Measurements from ENCODE around the gene KCNS1.

Gene KCNS1

GRCh38 chr20:45115386-45115774, 14.5 kb upstream of the KCNS1 start:
- DNase-seq (ENCODE audit: extremely low spot score), result no peak
- ChIA-PET CTCF (interaction anchor here (1.0 kb wide), 1 partner anchor 24 kb away, joined by 3 read pairs; no protein-coding TSS in a partner anchor), POLR2A (no interaction called here)
- TF ChIP-seq FOXA1 (IDR thresholded peaks at IDR 0.05), result no peak
- TF ChIP-seq CTBP1 (IDR thresholded peaks at IDR 0.05; ENCODE audit: borderline replicate concordance), result no peak
- TF ChIP-seq HDGF (IDR thresholded peaks at IDR 0.05; ENCODE audit: borderline replicate concordance), result no peak
- no peak for TF ChIP-seq FOXK2 (IDR thresholded peaks at IDR 0.05)
- TF ChIP-seq LEF1 (IDR thresholded peaks at IDR 0.05; ENCODE audit: borderline replicate concordance), result no peak
- no peak for TF ChIP-seq SUZ12 (IDR thresholded peaks at IDR 0.05)
- TF ChIP-seq ARNT (IDR thresholded peaks at IDR 0.05), result no peak
- TF ChIP-seq NFRKB (IDR thresholded peaks at IDR 0.05), result no peak
- no peak for TF ChIP-seq BHLHE40 (IDR thresholded peaks at IDR 0.05; ENCODE audit: borderline replicate concordance)
- TF ChIP-seq TARDBP (IDR thresholded peaks at IDR 0.05), result no peak
- TF ChIP-seq SP1 (IDR thresholded peaks at IDR 0.05), result no peak
- no peak for TF ChIP-seq ELF4 (IDR thresholded peaks at IDR 0.05)
- no peak for TF ChIP-seq L3MBTL2 (conservative IDR thresholded peaks at IDR 0.05)
- no peak for TF ChIP-seq ZNF384 (IDR thresholded peaks at IDR 0.05)
- TF ChIP-seq FOXM1 (IDR thresholded peaks at IDR 0.05; ENCODE audit: borderline replicate concordance), result no peak
- TF ChIP-seq PKNOX1 (IDR thresholded peaks at IDR 0.05), result no peak

GRCh38 chr20:45114465-45115385, 13.8 kb upstream of the KCNS1 start, which contains the start of gene WFDC5:
TSS of gene WFDC5 (minus strand) at chr20:45115174. CDS start at chr20:45115083, 91 bp downstream.
- DNase-seq (ENCODE audit: extremely low spot score), result no peak
- ChIA-PET CTCF (interaction anchor here (1.0 kb wide), 1 partner anchor 25 kb away, joined by 3 read pairs; no protein-coding TSS in a partner anchor), POLR2A (no interaction called here)
- TF ChIP-seq FOXK2 (IDR thresholded peaks at IDR 0.05), result no peak
- TF ChIP-seq NFRKB (IDR thresholded peaks at IDR 0.05), result no peak
- TF ChIP-seq TARDBP (IDR thresholded peaks at IDR 0.05), result no peak
- TF ChIP-seq HDGF (IDR thresholded peaks at IDR 0.05; ENCODE audit: borderline replicate concordance), result no peak
- TF ChIP-seq BHLHE40 (IDR thresholded peaks at IDR 0.05; ENCODE audit: borderline replicate concordance), result no peak
- no peak for TF ChIP-seq ARNT (IDR thresholded peaks at IDR 0.05)
- TF ChIP-seq LEF1 (IDR thresholded peaks at IDR 0.05; ENCODE audit: borderline replicate concordance), result no peak
- no peak for TF ChIP-seq CTBP1 (IDR thresholded peaks at IDR 0.05; ENCODE audit: borderline replicate concordance)
- TF ChIP-seq ELF4 (IDR thresholded peaks at IDR 0.05), result no peak
- no peak for TF ChIP-seq SUZ12 (IDR thresholded peaks at IDR 0.05)
- TF ChIP-seq FOXM1 (IDR thresholded peaks at IDR 0.05; ENCODE audit: borderline replicate concordance), result no peak
- no peak for TF ChIP-seq FOXA1 (IDR thresholded peaks at IDR 0.05)
- no peak for TF ChIP-seq SP1 (IDR thresholded peaks at IDR 0.05)
- no peak for TF ChIP-seq PKNOX1 (IDR thresholded peaks at IDR 0.05)
- TF ChIP-seq ZNF384 (IDR thresholded peaks at IDR 0.05), result no peak
- TF ChIP-seq L3MBTL2 (conservative IDR thresholded peaks at IDR 0.05), result no peak

- POLR2A ChIA-PET, result no interaction called here
- no peak for DNase-seq (ENCODE audit: extremely low spot score)
- CTCF ChIA-PET, result no interaction called here
- no peak for TF ChIP-seq FOXM1 (IDR thresholded peaks at IDR 0.05; ENCODE audit: borderline replicate concordance)
- TF ChIP-seq ARNT (IDR thresholded peaks at IDR 0.05), result no peak
- no peak for TF ChIP-seq L3MBTL2 (conservative IDR thresholded peaks at IDR 0.05)
- no peak for TF ChIP-seq HDGF (IDR thresholded peaks at IDR 0.05; ENCODE audit: borderline replicate concordance)
- TF ChIP-seq FOXA1 (IDR thresholded peaks at IDR 0.05), result no peak
- no peak for TF ChIP-seq ZNF384 (IDR thresholded peaks at IDR 0.05)
- TF ChIP-seq ELF4 (IDR thresholded peaks at IDR 0.05), result no peak
- no peak for TF ChIP-seq SUZ12 (IDR thresholded peaks at IDR 0.05)
- TF ChIP-seq SP1 (IDR thresholded peaks at IDR 0.05), result no peak
- no peak for TF ChIP-seq LEF1 (IDR thresholded peaks at IDR 0.05; ENCODE audit: borderline replicate concordance)
- no peak for TF ChIP-seq FOXK2 (IDR thresholded peaks at IDR 0.05)
- no peak for TF ChIP-seq BHLHE40 (IDR thresholded peaks at IDR 0.05; ENCODE audit: borderline replicate concordance)
- no peak for TF ChIP-seq TARDBP (IDR thresholded peaks at IDR 0.05)
- no peak for TF ChIP-seq NFRKB (IDR thresholded peaks at IDR 0.05)
- TF ChIP-seq PKNOX1 (IDR thresholded peaks at IDR 0.05), result no peak
- no peak for TF ChIP-seq CTBP1 (IDR thresholded peaks at IDR 0.05; ENCODE audit: borderline replicate concordance)
Observed at GRCh38 chr20:45113865-45114264, 12.9 kb upstream of the KCNS1 start.

GRCh38 chr20:45112754-45113153, 11.8 kb upstream of the KCNS1 start:
- ChIA-PET POLR2A (no interaction called here), CTCF (interaction anchor here (0.6 to 3.0 kb wide), 9 partner anchors 8 to 660 kb away, joined by 3 to 24 read pairs (median 3); no protein-coding TSS in a partner anchor)
- no peak for TF ChIP-seq CTBP1 (IDR thresholded peaks at IDR 0.05; ENCODE audit: borderline replicate concordance)
- DNase-seq (ENCODE audit: extremely low spot score), result no peak

- peak; percentile 45 for DNase-seq (ENCODE audit: extremely low spot score)
- CTCF ChIA-PET, result interaction anchor here (0.6 to 3.0 kb wide), 9 partner anchors 9 to 224 kb away, joined by 3 to 24 read pairs (median 3); no protein-coding TSS in a partner anchor
- POLR2A ChIA-PET, result no interaction called here
- TF ChIP-seq LEF1 (IDR thresholded peaks at IDR 0.05; ENCODE audit: borderline replicate concordance) (no peak), ZNF384 (IDR thresholded peaks at IDR 0.05) (no peak), TARDBP (IDR thresholded peaks at IDR 0.05) (no peak), L3MBTL2 (conservative IDR thresholded peaks at IDR 0.05) (no peak), BHLHE40 (IDR thresholded peaks at IDR 0.05; ENCODE audit: borderline replicate concordance) (no peak), ELF4 (IDR thresholded peaks at IDR 0.05) (no peak), NFRKB (IDR thresholded peaks at IDR 0.05) (no peak), SUZ12 (IDR thresholded peaks at IDR 0.05) (no peak), FOXM1 (IDR thresholded peaks at IDR 0.05; ENCODE audit: borderline replicate concordance) (no peak), HDGF (IDR thresholded peaks at IDR 0.05; ENCODE audit: borderline replicate concordance) (no peak), PKNOX1 (IDR thresholded peaks at IDR 0.05) (no peak), CTBP1 (IDR thresholded peaks at IDR 0.05; ENCODE audit: borderline replicate concordance) (no peak), SP1 (IDR thresholded peaks at IDR 0.05) (no peak), FOXK2 (IDR thresholded peaks at IDR 0.05) (no peak), ARNT (IDR thresholded peaks at IDR 0.05) (no peak), FOXA1 (IDR thresholded peaks at IDR 0.05) (no peak)
Observed at GRCh38 chr20:45111799-45112471, 11.0 kb upstream of the KCNS1 start.

Measured in HEK293T (cell line).